Mesothelial cell of epicardium (in vitro differentiated cells): ENCODE results near the gene LRRN4. TPM values are rescaled to one million over a fixed set of nuclear protein-coding genes. Genes with fewer than 3 reads are reported as not detected.

Source experiments
- DNase-seq, 2 experiments: peaks; one replicate each; pipeline ENCODE4 v3.0.0; 2021; ENCODE audit warnings: low spot score in 2 of 2; ENCODE audit not compliant: unreplicated experiment in 2 of 2
- H3K27ac Mint-ChIP-seq: 2 replicates; pipeline ENCODE4 v1.8.0; 2021; ENCODE audit warnings: mixed read lengths
- H3K27me3 Mint-ChIP-seq: 2 replicates; pipeline ENCODE4 v1.8.0; 2021; ENCODE audit warnings: low read depth, mixed read lengths
- H3K36me3 Mint-ChIP-seq: 2 replicates; pipeline ENCODE4 v1.8.0; 2021; ENCODE audit warnings: mixed read lengths
- H3K4me1 Mint-ChIP-seq: 2 replicates; pipeline ENCODE4 v1.8.0; 2021; ENCODE audit warnings: mixed read lengths
- H3K4me3 Mint-ChIP-seq: 2 replicates; pipeline ENCODE4 v1.8.0; 2021; ENCODE audit warnings: mild to moderate bottlenecking, moderate library complexity, mixed read lengths
- H3K9me3 Mint-ChIP-seq: 2 replicates; pipeline ENCODE4 v1.8.0; 2021; ENCODE audit warnings: mixed read lengths
- total RNA-seq: library from RNA; stranded (reverse); gene quantifications from 3 replicates; pipeline ENCODE4 v1.2.1, GENCODE V29; 2021
- TF ChIP-seq, protein P1 (sequence below): fragments of 200-600 bp; sonication (generic); IDR thresholded peaks from one replicate; pipeline ENCODE4 v1.5.0; 2021; ENCODE audit warnings: antibody characterized with exemption; ENCODE audit not compliant: unreplicated experiment

Gene LRRN4
- total RNA-seq, 1 donor from 2014 or later: 78.8 TPM

DNA sequence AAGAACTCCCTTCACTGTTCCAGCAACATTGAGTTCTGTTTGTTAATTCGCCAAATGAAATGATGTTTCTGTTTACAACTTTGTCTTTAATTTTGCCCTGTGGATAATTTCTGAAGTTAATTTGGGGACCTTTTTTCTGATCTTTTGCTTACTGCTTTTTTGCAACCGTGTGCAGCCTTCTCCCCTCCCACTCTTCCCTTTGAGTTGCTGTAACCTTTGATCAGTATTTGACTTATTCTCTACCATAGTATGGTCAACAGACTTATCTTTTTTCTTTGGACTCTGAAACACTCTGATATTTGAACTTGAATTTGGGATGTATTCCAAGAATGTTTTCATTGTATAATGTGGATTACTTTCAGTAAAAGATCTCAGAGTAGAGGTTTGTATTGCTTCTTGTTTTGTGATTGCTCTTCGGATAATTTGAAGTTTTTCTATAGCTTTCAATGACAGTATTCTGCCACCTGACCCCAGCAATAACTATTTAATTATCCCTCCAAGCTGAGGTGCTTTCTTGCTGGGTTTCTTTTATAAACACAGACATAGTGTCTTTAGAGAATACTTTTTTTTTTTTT lies 46.2 kb downstream of the LRRN4 start:
- Mint-ChIP-seq H3K9me3 (no peaks in the 10 kb centered on the region), H3K27ac (peak overlapping the region; percentile 64), H3K36me3 (peaks cover 22% of the 10 kb centered on the region), H3K4me1 (peaks cover 28% of the 10 kb centered on the region), H3K27me3 (no peaks in the 10 kb centered on the region), H3K4me3 (peak overlapping the region; percentile 97)
- TF ChIP-seq, protein P1, sequence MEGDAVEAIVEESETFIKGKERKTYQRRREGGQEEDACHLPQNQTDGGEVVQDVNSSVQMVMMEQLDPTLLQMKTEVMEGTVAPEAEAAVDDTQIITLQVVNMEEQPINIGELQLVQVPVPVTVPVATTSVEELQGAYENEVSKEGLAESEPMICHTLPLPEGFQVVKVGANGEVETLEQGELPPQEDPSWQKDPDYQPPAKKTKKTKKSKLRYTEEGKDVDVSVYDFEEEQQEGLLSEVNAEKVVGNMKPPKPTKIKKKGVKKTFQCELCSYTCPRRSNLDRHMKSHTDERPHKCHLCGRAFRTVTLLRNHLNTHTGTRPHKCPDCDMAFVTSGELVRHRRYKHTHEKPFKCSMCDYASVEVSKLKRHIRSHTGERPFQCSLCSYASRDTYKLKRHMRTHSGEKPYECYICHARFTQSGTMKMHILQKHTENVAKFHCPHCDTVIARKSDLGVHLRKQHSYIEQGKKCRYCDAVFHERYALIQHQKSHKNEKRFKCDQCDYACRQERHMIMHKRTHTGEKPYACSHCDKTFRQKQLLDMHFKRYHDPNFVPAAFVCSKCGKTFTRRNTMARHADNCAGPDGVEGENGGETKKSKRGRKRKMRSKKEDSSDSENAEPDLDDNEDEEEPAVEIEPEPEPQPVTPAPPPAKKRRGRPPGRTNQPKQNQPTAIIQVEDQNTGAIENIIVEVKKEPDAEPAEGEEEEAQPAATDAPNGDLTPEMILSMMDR: no peak
- no peak for DNase-seq

DNA sequence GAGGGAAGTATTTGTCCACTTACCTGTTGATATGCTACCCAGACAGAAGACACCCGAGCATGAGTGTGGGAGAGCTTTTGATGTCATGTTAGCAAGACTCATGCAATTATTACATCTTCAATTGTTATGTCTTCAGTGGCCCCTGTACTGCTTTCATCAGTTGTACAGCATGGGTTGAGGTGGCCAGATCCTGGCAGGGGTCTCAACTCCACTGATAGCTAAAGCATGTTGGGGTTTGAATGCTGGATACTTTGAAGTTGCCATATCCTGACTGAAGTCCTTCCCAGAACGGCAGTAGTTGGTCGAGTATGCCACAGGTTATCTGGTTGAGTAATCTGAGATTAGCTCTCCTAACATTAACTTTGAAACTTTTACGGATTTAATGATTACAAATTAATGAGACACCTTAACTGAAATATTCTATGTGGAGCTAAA lies 46.7 kb downstream of the LRRN4 start:
- H3K4me1 Mint-ChIP-seq: peaks cover 28% of the 10 kb centered on the region
- no peaks in the 10 kb centered on the region for H3K27me3 Mint-ChIP-seq
- DNase-seq: no peak
- H3K36me3 Mint-ChIP-seq: peaks cover 16% of the 10 kb centered on the region
- H3K9me3 Mint-ChIP-seq: no peaks in the 10 kb centered on the region
- H3K4me3 Mint-ChIP-seq: peak overlapping the region; percentile 97
- H3K27ac Mint-ChIP-seq: peak overlapping the region; percentile 64
- TF ChIP-seq, protein P1: no peak

DNA sequence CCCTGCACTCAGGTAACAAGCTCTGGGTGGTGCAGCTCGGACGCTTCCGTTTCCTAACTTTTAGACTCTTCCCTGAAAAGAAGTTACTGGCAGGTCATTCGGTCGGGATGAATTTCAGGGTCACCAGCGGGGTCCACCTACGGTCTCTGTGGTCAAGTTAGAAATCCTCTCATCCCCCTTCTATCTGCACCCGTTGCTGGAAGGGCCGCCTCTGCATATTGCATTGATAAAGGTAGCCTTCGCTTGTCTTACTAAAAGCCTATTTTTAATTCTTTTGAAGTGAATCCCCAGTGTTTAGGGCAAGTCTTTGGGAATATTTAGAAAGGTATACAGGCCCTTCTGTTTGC lies 47.3 kb downstream of the LRRN4 start:
- H3K27me3 Mint-ChIP-seq: no peaks in the 10 kb centered on the region
- peak overlapping the region; percentile 95 for H3K27ac Mint-ChIP-seq
- peaks cover 28% of the 10 kb centered on the region for H3K4me1 Mint-ChIP-seq
- no peak for DNase-seq
- H3K4me3 Mint-ChIP-seq: peak overlapping the region; percentile 97
- H3K9me3 Mint-ChIP-seq: no peaks in the 10 kb centered on the region
- peaks cover 12% of the 10 kb centered on the region for H3K36me3 Mint-ChIP-seq
- TF ChIP-seq, protein P1: no peak

DNA sequence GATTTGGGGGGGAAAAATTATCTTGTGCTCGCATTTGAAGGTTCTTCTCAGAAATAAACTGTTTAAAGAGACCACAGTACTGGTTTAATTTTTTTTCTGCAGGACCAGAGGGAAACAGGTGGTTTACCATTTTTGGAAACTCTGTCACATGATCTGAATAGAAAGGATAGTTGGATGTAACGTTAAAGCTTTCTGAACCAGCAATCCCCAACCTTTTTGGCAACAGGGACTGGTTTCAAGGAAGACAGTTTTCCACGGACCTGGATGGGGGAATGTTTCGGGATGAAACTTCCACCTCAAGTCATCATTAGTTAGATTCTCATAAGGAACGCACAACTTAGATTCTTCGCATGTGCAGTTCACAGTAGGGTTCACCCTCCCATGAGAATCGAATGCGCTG lies 53.0 kb downstream of the LRRN4 start:
- Mint-ChIP-seq H3K4me1 (peaks cover 8% of the 10 kb centered on the region), H3K27me3 (no peaks in the 10 kb centered on the region), H3K27ac (no peak overlapping the region), H3K4me3 (no peak overlapping the region), H3K36me3 (no peaks in the 10 kb centered on the region), H3K9me3 (no peaks in the 10 kb centered on the region)
- TF ChIP-seq, protein P1: no peak
- no peak for DNase-seq

DNA sequence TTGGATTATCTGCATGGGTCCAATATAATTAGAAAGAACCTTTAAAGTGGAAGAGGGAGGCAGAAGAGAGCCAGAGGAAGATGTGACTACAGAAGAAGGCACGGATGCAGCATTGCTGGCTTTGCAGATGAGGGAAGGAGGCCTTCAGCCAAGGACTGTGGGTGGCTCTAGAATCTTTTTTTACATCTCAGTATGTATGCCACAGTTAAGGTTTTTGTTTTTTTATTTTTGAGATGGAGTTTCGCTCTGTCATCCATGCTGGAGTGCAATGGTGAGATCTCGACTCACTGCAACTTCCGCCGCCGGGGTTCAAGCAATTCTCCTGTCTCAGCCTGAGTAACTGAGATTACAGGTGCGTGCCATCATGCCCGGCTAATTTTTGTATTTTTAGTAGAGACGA lies 54.1 kb downstream of the LRRN4 start:
- H3K4me3 Mint-ChIP-seq: no peak overlapping the region
- no peak for DNase-seq
- TF ChIP-seq, protein P1: no peak
- peaks cover 4% of the 10 kb centered on the region for H3K4me1 Mint-ChIP-seq
- no peaks in the 10 kb centered on the region for H3K9me3 Mint-ChIP-seq
- no peaks in the 10 kb centered on the region for H3K27me3 Mint-ChIP-seq
- no peak overlapping the region for H3K27ac Mint-ChIP-seq
- peaks cover 3% of the 10 kb centered on the region for H3K36me3 Mint-ChIP-seq

DNA sequence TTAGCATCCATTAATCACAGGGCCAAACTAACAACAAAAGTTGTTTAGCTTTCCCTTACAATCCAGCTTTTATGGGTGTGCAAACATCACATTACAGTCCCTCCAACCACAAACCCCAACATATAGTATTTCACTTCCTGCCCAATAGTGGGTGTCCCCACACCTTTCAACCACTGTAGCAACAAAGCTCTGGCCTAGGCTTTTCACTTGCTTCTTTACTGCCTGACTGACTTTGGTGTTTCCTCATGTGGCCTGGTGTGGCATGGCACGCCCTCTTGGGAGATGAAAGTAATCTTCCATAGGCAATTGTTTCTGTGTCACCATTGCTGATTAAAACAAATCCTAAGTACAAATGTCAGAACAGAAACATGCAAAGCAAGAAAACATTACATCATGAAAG lies 57.1 kb downstream of the LRRN4 start:
- H3K27ac Mint-ChIP-seq: no peak overlapping the region
- no peaks in the 10 kb centered on the region for H3K27me3 Mint-ChIP-seq
- no peaks in the 10 kb centered on the region for H3K9me3 Mint-ChIP-seq
- H3K4me1 Mint-ChIP-seq: peaks cover 5% of the 10 kb centered on the region
- TF ChIP-seq, protein P1: no peak
- DNase-seq: no peak
- peaks cover 3% of the 10 kb centered on the region for H3K36me3 Mint-ChIP-seq
- H3K4me3 Mint-ChIP-seq: no peak overlapping the region
